GM12878 (cell line): ENCODE results near the gene RASA4B. TPM values are rescaled to one million over a fixed set of nuclear protein-coding genes. Genes with fewer than 3 reads are reported as not detected.

Experiments
- ATF2 ChIP-seq: IDR thresholded peaks from 2 replicates; pipeline ENCODE4 v1.6.1; 2012; ENCODE audit warnings: low read length, inconsistent platforms
- ATF7 ChIP-seq: fragments of 450-650 bp; IDR thresholded peaks from 2 replicates; pipeline ENCODE4 v1.6.1; 2016; ENCODE audit warnings: low read depth, mild to moderate bottlenecking
- CREM ChIP-seq: IDR thresholded peaks from 2 replicates; pipeline ENCODE4 v1.6.1; 2014; ENCODE audit warnings: antibody characterized with exemption, low read depth
- EGR1 ChIP-seq, 2 experiments: IDR thresholded peaks; 1 replicate in 1 of 2; 2 replicates in 1 of 2; pipeline ENCODE4 v1.6.1; 2011 to 2012; ENCODE audit warnings: low read depth in 2 of 2, low read length in 2 of 2, borderline replicate concordance in 1 of 2, mild to moderate bottlenecking in 1 of 2, moderate library complexity in 1 of 2
- EP300 ChIP-seq, 2 experiments: fragments of 150-350 bp in 1 of 2; IDR thresholded peaks; 2 replicates each; pipeline ENCODE4 v1.6.1; 2011 to 2012; ENCODE audit warnings: low read depth in 2 of 2, low read length in 2 of 2, borderline replicate concordance in 1 of 2, improper control_type of control experiment in 1 of 2, inconsistent platforms in 1 of 2; ENCODE audit not compliant: control insufficient read depth in 1 of 2
- GABPA ChIP-seq: IDR thresholded peaks from 2 replicates; pipeline ENCODE4 v1.6.1; 2014; ENCODE audit warnings: antibody characterized with exemption, low read depth, mild to moderate bottlenecking, inconsistent platforms
- KDM1A ChIP-seq: fragments of 200-600 bp; sonication (generic); IDR thresholded peaks from 2 replicates; pipeline ENCODE4 v1.6.1; 2016; ENCODE audit warnings: borderline replicate concordance
- KLF5 ChIP-seq: fragments of 450-650 bp; IDR thresholded peaks from 2 replicates; pipeline ENCODE4 v1.6.1; 2014; ENCODE audit warnings: mild to moderate bottlenecking; ENCODE audit not compliant: partially characterized antibody
- LARP7 ChIP-seq: fragments of 450-650 bp; IDR thresholded peaks from 2 replicates; pipeline ENCODE4 v1.6.1; 2017; ENCODE audit warnings: mild to moderate bottlenecking
- NBN ChIP-seq: fragments of 450-650 bp; IDR thresholded peaks from 2 replicates; pipeline ENCODE4 v1.6.1; 2016
- RB1 ChIP-seq: fragments of 450-650 bp; formaldehyde crosslinking; IDR thresholded peaks from 2 replicates; pipeline ENCODE4 v1.6.1; 2017; ENCODE audit warnings: mild to moderate bottlenecking, borderline replicate concordance
- RCOR1 ChIP-seq: conservative IDR thresholded peaks from 2 replicates; pipeline ENCODE4 v1.6.1; 2012; ENCODE audit warnings: low read depth, low read length, improper control_type of control experiment
- REST ChIP-seq: IDR thresholded peaks from 2 replicates; pipeline ENCODE4 v1.6.1; 2012; ENCODE audit warnings: mild to moderate bottlenecking, low read depth, low read length
- SIX5 ChIP-seq: IDR thresholded peaks from 2 replicates; pipeline ENCODE4 v1.6.1; 2011; ENCODE audit warnings: mild to moderate bottlenecking, low read depth, low read length, moderate library complexity; ENCODE audit not compliant: severe bottlenecking
- SREBF2 ChIP-seq: IDR thresholded peaks from 2 replicates; pipeline ENCODE4 v1.6.1; 2012; ENCODE audit warnings: mild to moderate bottlenecking, low read length
- TARDBP ChIP-seq: IDR thresholded peaks from 2 replicates; pipeline ENCODE4 v1.6.1; 2016; ENCODE audit warnings: borderline replicate concordance
- TCF12 ChIP-seq: IDR thresholded peaks from 2 replicates; pipeline ENCODE4 v1.6.1; 2011; ENCODE audit warnings: low read depth, mild to moderate bottlenecking, low read length
- TCF3 ChIP-seq: IDR thresholded peaks from 2 replicates; pipeline ENCODE4 v1.6.1; 2012; ENCODE audit warnings: low read depth, mild to moderate bottlenecking, low read length, borderline replicate concordance; ENCODE audit not compliant: insufficient read depth
- YY1 ChIP-seq: IDR thresholded peaks from 2 replicates; pipeline ENCODE4 v1.6.1; 2011; ENCODE audit warnings: low read depth, mild to moderate bottlenecking, low read length
- ZNF274 ChIP-seq: IDR thresholded peaks from one replicate; pipeline ENCODE4 v1.8.0; 2011; ENCODE audit not compliant: insufficient read length, insufficient read depth
- ZNF592 ChIP-seq: fragments of 450-650 bp; IDR thresholded peaks from 2 replicates; pipeline ENCODE4 v1.6.1; 2017; ENCODE audit warnings: mild to moderate bottlenecking, moderate library complexity
- ZSCAN29 ChIP-seq: fragments of 450-650 bp; IDR thresholded peaks from 2 replicates; pipeline ENCODE4 v1.6.1; 2017; ENCODE audit warnings: mild to moderate bottlenecking, moderate library complexity
- polyA plus RNA-seq, 11 experiments: library from polyadenylated mRNA; depleted of rRNA in 4 of 11; unstranded in 6 of 11; stranded (reverse) in 5 of 11; fragments of >200 nt; fragmentation: Nextera tagmentation in 4 of 11; fragmentation: Illumina TruSeq in 1 of 11; extraction: Ambion mirVana in 4 of 11; extraction: Trizol in 1 of 11; gene quantifications; 1 replicate in 1 of 11; 2 replicates in 10 of 11; pipeline versions ENCODE4 v1.2.1 to v1.2.3, GENCODE V29; 2011 to 2016; ENCODE audit warnings: inconsistent platforms in 2 of 11, missing spikeins in 2 of 11, low read depth in 1 of 11
- total RNA-seq, 4 experiments: library from RNA; depleted of rRNA in 3 of 4; stranded (reverse); fragments of >200 nt in 3 of 4; fragmentation: Illumina TruSeq in 1 of 4; extraction: Trizol in 1 of 4; gene quantifications; 2 replicates each; pipeline versions ENCODE4 v1.2.1 to v1.2.3, GENCODE V29; 2013 to 2021

Gene RASA4B
- total and polyA plus RNA-seq, 10 of the 15 experiments (the other 5 are each of a cell fraction or from before 2014, with no cell fraction given), result 0.10 to 16.4 (median 6.4) TPM

GRCh38 chr7:102464577-102465280 lies 52.8 kb downstream of the RASA4B start, which contains the start of the genes ALKBH4 and LRWD1 (continued):
- TF ChIP-seq ZNF274 (no peak), SIX5 (peak; percentile 91), ATF2 (no peak), ZNF592 (no peak), TCF12 (peak; percentile 27; the same call in 1 of the 2 replicates), GABPA (peak; percentile 82), EGR1 (IDR thresholded peaks at IDR 0.05; ENCODE audit: borderline replicate concordance in 1 of 2, low read depth in 2 of 2, low read length in 2 of 2) (peak in 1 of 2 experiments; percentile 98; a peak in 2 of 3 replicates), SREBF2 (no peak), ZSCAN29 (no peak), EP300 (IDR thresholded peaks at IDR 0.05; ENCODE audit: borderline replicate concordance in 1 of 2, control insufficient read depth in 1 of 2, low read depth in 2 of 2, low read length in 2 of 2) (peak in 1 of 2 experiments; percentile 11; a peak in 1 of 4 replicates), ATF7 (no peak), LARP7 (peak; percentile 89), KDM1A (no peak), CREM (peak; percentile 58; the same call in 1 of the 2 replicates), KLF5 (peak; percentile 69), TCF3 (0 out of 2 replicates have a peak, but pooled peaks have one; percentile 43), YY1 (peak; percentile 96), TARDBP (peak; percentile 79; the same call in 1 of the 2 replicates), NBN (no peak), RCOR1 (no peak), REST (no peak), RB1 (0 out of 2 replicates have a peak, but pooled peaks have one; percentile 29)
